Muscle layer of colon (tissue), 2 donors: Measurements from ENCODE around the gene FYB1.
A peak's percentile ranks its signal among the peaks of the same experiment; 100 is the strongest.

Experiments used
- H3K27ac ChIP-seq: one replicate; pipeline ENCODE4 v1.7.0; 2013; ENCODE audit warnings: low read depth, mild to moderate bottlenecking, low read length, moderate library complexity
- H3K27me3 ChIP-seq, 2 donors: one replicate each; pipeline ENCODE4 v1.7.0; 2013; ENCODE audit warnings: low read length in 2 of 2, mild to moderate bottlenecking in 2 of 2; ENCODE audit not compliant: insufficient read depth in 2 of 2, control insufficient read depth in 1 of 2
- H3K36me3 ChIP-seq: one replicate; pipeline ENCODE4 v1.7.0; 2013; ENCODE audit warnings: mild to moderate bottlenecking, low read length; ENCODE audit not compliant: insufficient read depth
- H3K4me1 ChIP-seq: one replicate; pipeline ENCODE4 v1.7.0; 2013; ENCODE audit warnings: mild to moderate bottlenecking, low read length; ENCODE audit not compliant: insufficient read depth
- H3K4me3 ChIP-seq, 2 donors: one replicate each; pipeline ENCODE4 v1.7.0; 2013; ENCODE audit warnings: low read length in 2 of 2, low read depth in 1 of 2, mild to moderate bottlenecking in 1 of 2, moderate library complexity in 1 of 2
- H3K9ac ChIP-seq: one replicate; pipeline ENCODE4 v1.7.0; 2013; ENCODE audit warnings: low read length
- H3K9me3 ChIP-seq: one replicate; pipeline ENCODE4 v1.7.0; 2013; ENCODE audit warnings: mild to moderate bottlenecking, low read length
- donor health status: abdominal sarcoma.
- donor health status: Adenocarcinoma of cecum.

Gene FYB1, protein sequence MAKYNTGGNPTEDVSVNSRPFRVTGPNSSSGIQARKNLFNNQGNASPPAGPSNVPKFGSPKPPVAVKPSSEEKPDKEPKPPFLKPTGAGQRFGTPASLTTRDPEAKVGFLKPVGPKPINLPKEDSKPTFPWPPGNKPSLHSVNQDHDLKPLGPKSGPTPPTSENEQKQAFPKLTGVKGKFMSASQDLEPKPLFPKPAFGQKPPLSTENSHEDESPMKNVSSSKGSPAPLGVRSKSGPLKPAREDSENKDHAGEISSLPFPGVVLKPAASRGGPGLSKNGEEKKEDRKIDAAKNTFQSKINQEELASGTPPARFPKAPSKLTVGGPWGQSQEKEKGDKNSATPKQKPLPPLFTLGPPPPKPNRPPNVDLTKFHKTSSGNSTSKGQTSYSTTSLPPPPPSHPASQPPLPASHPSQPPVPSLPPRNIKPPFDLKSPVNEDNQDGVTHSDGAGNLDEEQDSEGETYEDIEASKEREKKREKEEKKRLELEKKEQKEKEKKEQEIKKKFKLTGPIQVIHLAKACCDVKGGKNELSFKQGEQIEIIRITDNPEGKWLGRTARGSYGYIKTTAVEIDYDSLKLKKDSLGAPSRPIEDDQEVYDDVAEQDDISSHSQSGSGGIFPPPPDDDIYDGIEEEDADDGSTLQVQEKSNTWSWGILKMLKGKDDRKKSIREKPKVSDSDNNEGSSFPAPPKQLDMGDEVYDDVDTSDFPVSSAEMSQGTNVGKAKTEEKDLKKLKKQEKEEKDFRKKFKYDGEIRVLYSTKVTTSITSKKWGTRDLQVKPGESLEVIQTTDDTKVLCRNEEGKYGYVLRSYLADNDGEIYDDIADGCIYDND

DNA sequence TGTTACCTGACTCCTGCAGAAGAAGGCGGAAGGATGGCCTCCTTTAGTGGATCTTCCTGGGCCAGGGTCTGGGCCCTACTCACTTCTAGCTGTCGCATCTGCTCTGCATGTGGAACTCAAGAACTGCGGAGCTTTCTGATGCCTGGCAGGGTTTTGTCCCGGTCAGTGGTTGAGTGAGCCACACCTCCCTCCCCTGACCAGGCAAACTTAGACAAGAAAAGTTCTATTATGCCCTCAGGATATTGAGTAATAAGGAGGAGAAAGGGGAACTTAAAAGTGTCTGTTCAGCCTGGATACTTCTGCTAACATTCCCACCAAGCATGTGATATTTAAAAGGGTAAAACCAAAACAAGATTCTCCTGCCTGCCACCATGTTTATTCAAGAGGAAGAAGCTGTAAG is at the start of gene FYB1:
Gene FYB1, minus strand, starts transcription at position 127 of the 400 bp plus-strand sequence. CDS start 16,603 bp downstream, outside the sequence.
- Histone ChIP-seq H3K9me3 (no peaks in the 10 kb centered on the region), H3K4me3 (peak within 1 kb of the TSS in 1 of 2 donors; percentile 32), H3K9ac (no peak within 1 kb of the TSS), H3K27me3 (no peaks in the 10 kb centered on the region), H3K27ac (peak within 1 kb of the TSS; percentile 30), H3K36me3 (no peaks in the 10 kb centered on the region), H3K4me1 (peaks cover 15% of the 10 kb centered on the region)

DNA sequence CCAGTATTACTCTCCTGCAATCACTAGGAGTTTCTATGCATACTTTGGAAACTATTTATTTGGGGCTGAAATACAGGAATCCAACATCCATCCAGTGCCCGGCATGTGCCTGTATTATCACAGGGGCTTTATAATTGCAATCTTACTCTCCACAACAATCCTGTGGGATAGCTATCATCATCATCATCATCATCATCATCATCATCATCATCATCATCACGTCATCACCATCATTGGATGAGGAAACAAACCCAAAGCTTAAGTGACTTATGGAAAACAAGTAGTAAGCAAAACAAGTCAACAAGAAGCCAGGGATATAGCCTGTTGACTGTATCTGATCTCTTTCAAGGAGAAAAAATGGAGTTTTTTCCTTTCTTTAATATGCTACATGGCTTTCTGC is 47.8 kb upstream of the FYB1 start:
- no peak overlapping the region for H3K9ac ChIP-seq
- H3K4me1 ChIP-seq: no peaks in the 10 kb centered on the region
- no peaks in the 10 kb centered on the region for H3K27me3 ChIP-seq
- H3K4me3 ChIP-seq: no peak overlapping the region
- H3K9me3 ChIP-seq: no peaks in the 10 kb centered on the region
- no peak overlapping the region for H3K27ac ChIP-seq
- H3K36me3 ChIP-seq: no peaks in the 10 kb centered on the region

DNA sequence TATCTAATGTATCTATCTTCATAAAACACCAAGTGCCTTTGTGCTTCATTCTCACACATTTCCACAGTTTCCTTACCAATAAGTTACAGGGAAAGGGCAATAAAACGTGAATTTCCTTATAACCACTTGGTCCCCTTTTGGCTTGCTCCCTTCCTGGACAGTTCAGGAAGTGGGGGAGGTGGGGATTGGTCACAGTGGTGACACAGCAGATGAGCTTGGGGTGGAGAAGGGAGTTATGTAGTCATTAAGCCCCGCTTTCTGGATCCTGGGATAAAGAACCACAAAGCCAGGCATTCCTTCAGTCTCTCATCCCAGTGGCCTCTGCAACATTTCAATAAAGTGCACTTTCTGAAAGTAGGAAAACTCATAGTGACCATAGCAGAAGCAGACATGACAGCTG is 47.1 kb upstream of the FYB1 start:
- H3K4me1 ChIP-seq: no peaks in the 10 kb centered on the region
- no peaks in the 10 kb centered on the region for H3K27me3 ChIP-seq
- H3K9me3 ChIP-seq: no peaks in the 10 kb centered on the region
- H3K36me3 ChIP-seq: no peaks in the 10 kb centered on the region
- no peak overlapping the region for H3K27ac ChIP-seq
- no peak overlapping the region for H3K9ac ChIP-seq
- no peak overlapping the region for H3K4me3 ChIP-seq

DNA sequence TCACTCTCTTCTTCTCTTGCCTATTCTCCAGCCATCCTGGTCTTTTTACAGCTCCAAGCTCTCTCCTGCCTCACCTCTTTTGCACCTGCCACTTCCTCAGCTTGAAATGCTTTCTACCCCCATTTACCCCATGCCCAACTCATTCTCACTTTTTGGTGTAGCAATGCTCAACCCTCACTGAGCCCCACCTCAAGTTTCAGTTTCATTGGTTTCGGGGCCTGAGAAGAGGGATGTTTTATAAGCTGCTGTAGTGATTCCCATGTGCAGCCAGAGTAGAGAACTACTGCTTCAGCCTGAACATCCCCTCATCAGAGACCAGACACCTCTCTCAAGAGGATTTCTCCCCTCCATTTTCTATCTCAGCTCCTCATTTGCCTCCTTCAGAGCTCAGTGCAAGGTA is 45.2 kb upstream of the FYB1 start:
- H3K9ac ChIP-seq: no peak overlapping the region
- H3K4me1 ChIP-seq: no peaks in the 10 kb centered on the region
- no peaks in the 10 kb centered on the region for H3K36me3 ChIP-seq
- H3K9me3 ChIP-seq: no peaks in the 10 kb centered on the region
- no peak overlapping the region for H3K4me3 ChIP-seq
- H3K27me3 ChIP-seq: no peaks in the 10 kb centered on the region
- no peak overlapping the region for H3K27ac ChIP-seq

DNA sequence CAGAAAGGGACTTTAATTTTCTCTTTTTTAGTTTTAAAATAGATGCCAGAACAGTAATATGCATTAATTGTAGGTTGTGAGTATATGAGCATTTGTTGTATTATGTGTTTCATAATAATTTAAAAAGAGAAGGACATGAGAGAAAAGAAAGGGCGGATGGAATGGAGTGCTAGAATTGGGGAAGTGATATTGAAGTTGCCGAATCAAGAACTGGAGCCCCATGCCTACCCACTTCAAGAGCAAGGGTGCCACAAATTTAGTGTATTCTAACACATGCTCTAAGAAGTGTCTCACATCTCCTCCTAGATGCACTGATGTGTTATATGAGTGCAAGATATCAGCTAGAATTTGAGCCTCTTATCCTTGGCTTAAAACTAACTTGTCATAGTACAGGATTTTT is 43.6 kb upstream of the FYB1 start:
- no peak overlapping the region for H3K4me3 ChIP-seq
- no peaks in the 10 kb centered on the region for H3K4me1 ChIP-seq
- no peak overlapping the region for H3K27ac ChIP-seq
- no peaks in the 10 kb centered on the region for H3K27me3 ChIP-seq
- H3K36me3 ChIP-seq: no peaks in the 10 kb centered on the region
- H3K9me3 ChIP-seq: no peaks in the 10 kb centered on the region
- no peak overlapping the region for H3K9ac ChIP-seq

DNA sequence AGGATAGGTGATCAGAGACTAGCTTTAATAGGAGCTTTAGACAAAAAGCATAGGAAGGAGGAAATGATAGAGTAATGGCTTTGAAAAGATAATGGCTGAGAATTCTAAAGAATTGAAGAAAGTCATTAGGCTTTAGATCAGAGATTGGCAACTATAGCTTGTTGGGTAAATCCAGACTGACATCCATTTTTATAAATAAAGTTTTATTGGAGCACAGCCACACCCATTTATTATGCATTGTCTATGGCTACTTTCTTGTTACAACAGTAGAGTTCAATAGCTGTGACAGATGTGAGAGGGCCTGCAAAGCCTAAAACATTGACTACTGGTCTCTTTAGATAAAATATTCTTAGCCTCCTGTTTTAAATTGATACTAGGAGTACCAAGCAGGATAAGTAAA is 40.7 kb upstream of the FYB1 start:
- H3K4me1 ChIP-seq: no peaks in the 10 kb centered on the region
- H3K27ac ChIP-seq: no peak overlapping the region
- no peaks in the 10 kb centered on the region for H3K36me3 ChIP-seq
- H3K27me3 ChIP-seq: no peaks in the 10 kb centered on the region
- no peaks in the 10 kb centered on the region for H3K9me3 ChIP-seq
- H3K4me3 ChIP-seq: no peak overlapping the region
- no peak overlapping the region for H3K9ac ChIP-seq

DNA sequence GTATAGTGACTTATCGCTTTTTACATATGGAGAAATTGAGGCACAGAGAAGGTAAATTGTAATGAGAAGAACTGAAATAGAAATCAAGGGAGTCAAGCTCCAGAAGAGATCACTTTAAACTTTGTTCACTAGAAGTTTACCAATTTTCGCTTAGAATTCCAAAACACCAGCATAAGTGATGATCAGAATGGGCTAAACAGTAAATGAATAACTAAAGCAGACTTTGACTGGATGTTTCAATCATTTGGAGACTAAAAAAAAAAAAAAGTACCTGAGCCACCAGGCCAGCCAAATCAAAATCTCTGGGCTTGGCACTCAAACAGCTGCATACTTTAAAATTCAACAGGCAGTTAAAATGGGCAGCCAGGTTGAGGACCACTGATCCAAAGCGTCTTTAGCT is 38.2 kb upstream of the FYB1 start:
- H3K36me3 ChIP-seq: no peaks in the 10 kb centered on the region
- no peaks in the 10 kb centered on the region for H3K9me3 ChIP-seq
- no peak overlapping the region for H3K9ac ChIP-seq
- H3K4me1 ChIP-seq: no peaks in the 10 kb centered on the region
- H3K4me3 ChIP-seq: no peak overlapping the region
- H3K27ac ChIP-seq: no peak overlapping the region
- H3K27me3 ChIP-seq: no peaks in the 10 kb centered on the region

DNA sequence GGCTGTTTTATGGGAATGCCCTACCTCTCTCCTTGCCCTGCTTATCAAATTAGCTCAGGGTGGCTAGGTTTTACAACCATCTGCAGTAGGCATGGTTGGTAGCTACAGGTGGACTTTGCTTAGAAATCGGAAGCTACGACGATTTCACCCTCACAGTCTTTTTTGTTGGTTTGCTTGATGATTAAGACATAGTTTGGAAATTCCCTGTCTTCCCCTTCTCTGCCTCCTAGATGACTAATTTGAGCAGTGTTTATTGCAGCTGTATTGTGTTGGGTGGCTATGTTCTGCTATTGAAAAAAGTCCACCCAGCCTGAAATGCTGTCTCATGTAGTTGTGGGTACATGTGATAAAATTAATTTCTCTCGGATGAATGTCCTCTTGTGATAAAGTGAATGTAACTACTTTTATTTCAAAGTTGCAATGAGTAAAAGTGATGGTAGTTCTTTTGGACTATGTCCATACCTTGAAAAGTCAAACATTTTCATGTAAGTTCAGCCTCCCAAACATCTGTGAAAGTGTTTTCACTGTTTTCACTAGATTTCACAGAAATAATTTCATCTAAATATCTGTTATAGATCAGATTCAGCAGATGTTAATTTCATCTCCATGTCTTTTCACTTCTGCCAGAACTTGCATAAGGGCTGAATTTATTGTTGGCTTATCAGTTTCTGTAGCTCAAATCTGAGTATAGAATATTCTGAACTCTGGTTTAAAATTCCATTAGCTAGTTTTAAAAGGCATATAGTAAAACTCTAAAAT is 37.3 kb upstream of the FYB1 start:
- Histone ChIP-seq H3K27ac (no peak overlapping the region), H3K36me3 (no peaks in the 10 kb centered on the region), H3K9me3 (no peaks in the 10 kb centered on the region), H3K9ac (no peak overlapping the region), H3K4me1 (no peaks in the 10 kb centered on the region), H3K4me3 (no peak overlapping the region), H3K27me3 (no peaks in the 10 kb centered on the region)

DNA sequence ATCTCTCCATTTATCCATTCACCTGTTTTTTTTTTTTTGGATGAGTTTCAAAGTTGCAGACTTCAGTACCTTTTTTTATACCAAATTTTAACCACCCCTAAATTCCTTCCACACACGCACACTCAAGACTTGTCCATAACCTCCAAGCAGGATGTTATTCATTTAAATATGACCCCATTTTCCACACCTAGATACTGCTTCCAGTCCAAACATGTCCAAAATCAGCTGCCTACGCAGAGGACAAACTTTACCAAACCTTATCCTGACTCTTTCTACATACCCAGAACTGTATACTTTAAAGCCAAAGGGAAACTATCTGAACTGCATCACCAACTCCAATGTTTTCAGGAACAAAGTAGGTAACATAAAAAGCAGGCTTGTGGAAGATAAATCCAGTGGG is 36.0 kb upstream of the FYB1 start:
- no peak overlapping the region for H3K4me3 ChIP-seq
- no peaks in the 10 kb centered on the region for H3K36me3 ChIP-seq
- no peaks in the 10 kb centered on the region for H3K27me3 ChIP-seq
- no peaks in the 10 kb centered on the region for H3K4me1 ChIP-seq
- no peak overlapping the region for H3K27ac ChIP-seq
- no peak overlapping the region for H3K9ac ChIP-seq
- H3K9me3 ChIP-seq: no peaks in the 10 kb centered on the region

DNA sequence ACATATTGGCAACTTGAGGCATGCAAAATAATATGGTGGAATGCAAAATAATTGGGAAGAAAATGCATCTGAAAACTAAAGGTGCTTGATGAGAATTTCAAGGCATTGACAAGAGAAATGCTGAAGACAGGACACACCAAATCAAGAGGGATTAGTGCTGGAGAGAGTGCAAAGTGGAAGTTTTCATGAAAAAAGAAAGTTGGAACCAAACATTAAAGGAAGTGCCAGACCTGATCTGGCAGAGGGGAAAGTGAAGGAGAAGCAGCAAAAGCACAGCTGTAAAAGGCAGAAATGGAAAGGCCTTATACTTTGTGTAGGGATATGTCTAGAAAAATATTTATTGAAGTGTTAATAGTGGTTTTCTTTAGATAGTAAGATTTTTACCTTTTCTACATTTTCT is 35.3 kb upstream of the FYB1 start:
- Histone ChIP-seq H3K27ac (no peak overlapping the region), H3K9ac (no peak overlapping the region), H3K4me1 (no peaks in the 10 kb centered on the region), H3K36me3 (no peaks in the 10 kb centered on the region), H3K4me3 (no peak overlapping the region), H3K27me3 (no peaks in the 10 kb centered on the region), H3K9me3 (no peaks in the 10 kb centered on the region)

DNA sequence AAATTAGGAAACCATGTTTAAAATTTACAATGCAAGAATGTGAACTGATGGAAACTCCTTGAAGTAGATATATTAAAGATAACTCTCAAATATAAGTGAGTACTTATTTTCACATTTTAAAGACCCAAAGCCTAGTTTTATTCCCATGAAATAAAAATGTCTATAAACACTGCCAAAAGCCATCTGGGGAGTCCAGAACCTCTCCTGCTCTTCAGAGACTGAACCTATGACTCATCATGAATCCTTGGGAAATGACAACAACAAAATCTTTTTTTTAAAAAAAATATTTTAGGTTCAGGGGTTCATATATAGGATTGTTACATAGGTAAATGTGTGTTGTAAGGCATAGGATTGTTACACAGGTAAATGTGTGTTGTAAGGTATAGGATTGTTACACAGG is 33.8 kb upstream of the FYB1 start:
- Histone ChIP-seq H3K4me1 (no peaks in the 10 kb centered on the region), H3K36me3 (no peaks in the 10 kb centered on the region), H3K27me3 (no peaks in the 10 kb centered on the region), H3K9me3 (no peaks in the 10 kb centered on the region), H3K4me3 (no peak overlapping the region), H3K9ac (no peak overlapping the region), H3K27ac (no peak overlapping the region)
